H1 (cell line): ENCODE data around the gene P2RX7.

Experiments
- EP300 ChIP-seq, 2 experiments: IDR thresholded peaks; 1 replicate in 1 of 2; 2 replicates in 1 of 2; pipeline ENCODE4 v1.6.1; 2011 to 2012; ENCODE audit warnings: low read depth in 2 of 2, low read length in 2 of 2, mild to moderate bottlenecking in 2 of 2, borderline replicate concordance in 1 of 2, inconsistent platforms in 1 of 2, moderate library complexity in 1 of 2
- JUND ChIP-seq: IDR thresholded peaks from 2 replicates; pipeline ENCODE4 v1.6.1; 2011; ENCODE audit warnings: mild to moderate bottlenecking, improper control_type of control experiment, low read length
- NRF1 ChIP-seq: IDR thresholded peaks from 2 replicates; pipeline ENCODE4 v1.6.1; 2011; ENCODE audit warnings: mild to moderate bottlenecking, low read depth, low read length, improper control_type of control experiment
- RNF2 ChIP-seq: fragments of 200-900, 300-1000 bp; sonication (generic); IDR thresholded peaks from 2 replicates; pipeline ENCODE4 v1.7.1; 2016; ENCODE audit warnings: borderline replicate concordance, low read depth, mild to moderate bottlenecking, antibody characterized with exemption, low read length; ENCODE audit not compliant: poor library complexity, severe bottlenecking; ENCODE audit errors: missing control alignments
- TF ChIP-seq, protein P1 (sequence below): IDR thresholded peaks from 2 replicates; pipeline ENCODE4 v1.6.1; 2011; ENCODE audit warnings: low read length, improper control_type of control experiment
- TF ChIP-seq, protein P2 (sequence below): IDR thresholded peaks from 2 replicates; pipeline ENCODE4 v1.6.1; 2012; ENCODE audit warnings: inconsistent platforms
- TF ChIP-seq, protein P3 (sequence below), 3 experiments: IDR thresholded peaks; 1 replicate in 2 of 3; 2 replicates in 1 of 3; pipeline versions ENCODE4 v1.5.1 to v1.6.1; 2011; ENCODE audit warnings: low read length in 3 of 3, mild to moderate bottlenecking in 3 of 3, inconsistent platforms in 2 of 3, low read depth in 1 of 3, moderate library complexity in 1 of 3; ENCODE audit not compliant: insufficient read depth in 1 of 3; ENCODE audit errors: control extremely low read depth in 1 of 3

DNA sequence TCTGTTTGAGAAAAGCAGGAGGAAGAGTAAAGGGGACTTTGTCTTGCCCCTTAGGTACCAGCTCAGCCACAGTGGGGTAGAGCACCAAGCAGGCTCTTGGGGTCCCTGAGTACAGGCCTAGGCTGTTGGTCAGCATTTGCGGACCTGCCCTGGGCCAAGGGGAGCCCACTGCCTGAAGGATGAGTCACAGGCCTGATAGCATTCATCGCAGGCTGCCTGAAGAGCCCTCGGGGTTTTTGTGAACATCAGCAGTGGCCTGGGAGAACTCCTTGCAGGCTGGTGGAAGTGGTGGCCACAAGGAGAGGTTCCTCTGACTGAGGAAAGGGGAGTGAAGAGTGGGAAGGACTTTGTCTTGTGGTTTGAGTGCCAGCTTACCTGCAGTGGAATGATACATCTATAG lies 25.0 kb upstream of the P2RX7 start:
- TF ChIP-seq RNF2 (no peak), JUND (no peak), NRF1 (no peak), EP300 (IDR thresholded peaks at IDR 0.05; ENCODE audit: borderline replicate concordance in 1 of 2, low read depth in 2 of 2, low read length in 2 of 2) (no peak)
- TF ChIP-seq, protein P1, sequence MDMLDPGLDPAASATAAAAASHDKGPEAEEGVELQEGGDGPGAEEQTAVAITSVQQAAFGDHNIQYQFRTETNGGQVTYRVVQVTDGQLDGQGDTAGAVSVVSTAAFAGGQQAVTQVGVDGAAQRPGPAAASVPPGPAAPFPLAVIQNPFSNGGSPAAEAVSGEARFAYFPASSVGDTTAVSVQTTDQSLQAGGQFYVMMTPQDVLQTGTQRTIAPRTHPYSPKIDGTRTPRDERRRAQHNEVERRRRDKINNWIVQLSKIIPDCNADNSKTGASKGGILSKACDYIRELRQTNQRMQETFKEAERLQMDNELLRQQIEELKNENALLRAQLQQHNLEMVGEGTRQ = no peak
- TF ChIP-seq, protein P2, sequence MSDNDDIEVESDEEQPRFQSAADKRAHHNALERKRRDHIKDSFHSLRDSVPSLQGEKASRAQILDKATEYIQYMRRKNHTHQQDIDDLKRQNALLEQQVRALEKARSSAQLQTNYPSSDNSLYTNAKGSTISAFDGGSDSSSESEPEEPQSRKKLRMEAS = no peak
- TF ChIP-seq, protein P3, sequence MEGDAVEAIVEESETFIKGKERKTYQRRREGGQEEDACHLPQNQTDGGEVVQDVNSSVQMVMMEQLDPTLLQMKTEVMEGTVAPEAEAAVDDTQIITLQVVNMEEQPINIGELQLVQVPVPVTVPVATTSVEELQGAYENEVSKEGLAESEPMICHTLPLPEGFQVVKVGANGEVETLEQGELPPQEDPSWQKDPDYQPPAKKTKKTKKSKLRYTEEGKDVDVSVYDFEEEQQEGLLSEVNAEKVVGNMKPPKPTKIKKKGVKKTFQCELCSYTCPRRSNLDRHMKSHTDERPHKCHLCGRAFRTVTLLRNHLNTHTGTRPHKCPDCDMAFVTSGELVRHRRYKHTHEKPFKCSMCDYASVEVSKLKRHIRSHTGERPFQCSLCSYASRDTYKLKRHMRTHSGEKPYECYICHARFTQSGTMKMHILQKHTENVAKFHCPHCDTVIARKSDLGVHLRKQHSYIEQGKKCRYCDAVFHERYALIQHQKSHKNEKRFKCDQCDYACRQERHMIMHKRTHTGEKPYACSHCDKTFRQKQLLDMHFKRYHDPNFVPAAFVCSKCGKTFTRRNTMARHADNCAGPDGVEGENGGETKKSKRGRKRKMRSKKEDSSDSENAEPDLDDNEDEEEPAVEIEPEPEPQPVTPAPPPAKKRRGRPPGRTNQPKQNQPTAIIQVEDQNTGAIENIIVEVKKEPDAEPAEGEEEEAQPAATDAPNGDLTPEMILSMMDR (IDR thresholded peaks at IDR 0.05; ENCODE audit: control extremely low read depth in 1 of 3, insufficient read depth in 1 of 3, low read depth in 1 of 3, low read length in 3 of 3) = no peak
